Stimulated activated CD4-positive, alpha-beta T cell treated with anti-CD3 and anti-CD28 coated beads, TNF-alpha, amount 100 ng/mL, for 1 hour (primary cell): ENCODE measurements around the gene SLC38A5.
"Not testable (repeated sequence)": the region's sequence is repeated elsewhere in the genome, so short reads cannot be mapped to it uniquely, and the experiment has no call there.

Experiments
- DNase-seq, 3 donors: peaks; one replicate each; pipeline ENCODE4 v3.0.0-alpha.2; 2020; ENCODE audit warnings: low read depth in 3 of 3, low spot score in 1 of 3

SLC38A5 gene

GRCh38 chrX:48470110-48470832 is at the start of gene SLC38A5:
Gene SLC38A5, minus strand, starts transcription at chrX:48470260. Its CDS starts 2,336 bp downstream, at chrX:48467924.
- DNase-seq = no peak

GRCh38 chrX:48519481-48519880 is 49.4 kb upstream of the SLC38A5 start:
- DNase-seq = not testable (repeated sequence)

DNA sequence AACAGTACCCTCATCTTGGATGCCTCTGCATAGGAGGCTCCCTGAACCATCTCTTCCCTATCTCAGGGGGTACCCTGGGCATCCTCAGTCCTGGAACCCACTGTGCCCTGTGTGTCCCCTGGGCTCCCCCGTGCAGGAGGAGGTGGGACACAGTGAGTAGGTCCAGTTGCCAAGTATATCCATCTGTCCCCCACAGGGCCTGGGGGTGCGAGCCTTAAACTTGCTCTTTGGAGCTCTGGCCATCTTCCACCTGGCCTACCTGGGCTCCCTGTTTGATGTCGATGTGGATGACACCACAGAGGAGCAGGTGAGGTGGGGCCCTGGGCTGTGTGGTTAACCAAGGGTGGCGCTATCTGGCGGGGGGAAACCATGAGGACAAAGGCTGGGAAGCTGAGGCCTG is 46.9 kb upstream of the SLC38A5 start:
- no peak for DNase-seq

DNA sequence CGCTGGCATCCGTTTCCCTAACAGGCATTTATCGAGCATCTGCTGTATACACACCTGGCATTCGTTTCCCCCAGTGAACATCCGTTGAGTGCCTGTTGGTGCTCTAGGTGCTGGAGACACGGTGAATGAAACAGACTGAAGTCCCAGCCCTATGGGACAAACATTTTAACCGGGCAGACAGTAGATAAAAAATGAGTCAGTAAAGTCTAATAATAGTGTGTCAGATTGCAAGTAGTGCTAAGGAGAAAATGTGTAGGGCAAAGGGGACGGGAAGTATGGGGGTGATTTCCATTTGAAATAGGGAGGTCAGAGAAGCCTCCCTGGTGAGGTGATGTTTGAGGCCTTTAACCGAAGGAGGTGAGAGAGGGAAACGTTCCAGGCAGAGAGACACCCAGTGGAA is 46.2 kb upstream of the SLC38A5 start:
- no peak for DNase-seq

DNA sequence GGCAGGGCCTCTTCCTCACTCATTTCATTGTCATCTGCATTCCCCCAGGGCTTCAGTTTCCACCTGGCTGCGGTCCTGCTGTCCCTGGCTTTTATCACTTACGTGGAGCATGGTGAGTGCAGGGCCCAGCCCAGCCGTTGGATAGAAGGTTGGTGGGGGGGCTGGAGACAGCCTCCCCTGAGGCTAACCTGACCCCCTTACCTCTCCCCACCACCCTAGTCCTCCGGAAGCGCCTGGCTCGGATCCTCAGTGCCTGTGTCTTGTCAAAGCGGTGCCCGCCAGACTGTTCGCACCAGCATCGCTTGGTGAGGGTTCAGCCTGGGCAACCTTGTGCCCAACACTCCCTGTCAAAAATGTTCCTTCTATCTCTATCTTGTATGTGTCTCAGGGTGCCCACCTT is 45.8 kb upstream of the SLC38A5 start:
- DNase-seq = no peak

- no peak for DNase-seq
These were observed 44.9 kb upstream of the SLC38A5 start for GRCh38 chrX:48514868-48515460.

GRCh38 chrX:48514126-48514806 is 44.2 kb upstream of the SLC38A5 start:
- no peak for DNase-seq

DNA sequence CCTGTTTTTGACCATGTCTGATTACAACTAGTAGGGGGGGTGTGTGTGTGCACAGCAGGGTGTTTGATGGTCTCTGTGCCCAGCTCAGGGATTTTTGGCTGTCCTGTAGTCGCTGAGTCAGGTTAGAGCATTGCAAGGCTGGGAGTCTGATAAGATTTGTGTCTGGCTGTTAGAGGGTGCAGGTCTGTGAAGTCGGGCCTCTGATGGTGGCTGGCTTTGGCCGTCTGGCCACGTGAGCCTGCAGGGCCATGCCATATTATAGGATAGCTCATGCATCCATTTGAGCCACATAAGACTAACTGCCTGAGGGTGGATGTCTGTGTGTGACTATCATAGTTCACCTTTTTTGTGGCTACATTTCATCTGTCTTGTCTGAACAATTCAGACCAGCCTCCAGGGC is 43.6 kb upstream of the SLC38A5 start:
- DNase-seq = no peak

DNA sequence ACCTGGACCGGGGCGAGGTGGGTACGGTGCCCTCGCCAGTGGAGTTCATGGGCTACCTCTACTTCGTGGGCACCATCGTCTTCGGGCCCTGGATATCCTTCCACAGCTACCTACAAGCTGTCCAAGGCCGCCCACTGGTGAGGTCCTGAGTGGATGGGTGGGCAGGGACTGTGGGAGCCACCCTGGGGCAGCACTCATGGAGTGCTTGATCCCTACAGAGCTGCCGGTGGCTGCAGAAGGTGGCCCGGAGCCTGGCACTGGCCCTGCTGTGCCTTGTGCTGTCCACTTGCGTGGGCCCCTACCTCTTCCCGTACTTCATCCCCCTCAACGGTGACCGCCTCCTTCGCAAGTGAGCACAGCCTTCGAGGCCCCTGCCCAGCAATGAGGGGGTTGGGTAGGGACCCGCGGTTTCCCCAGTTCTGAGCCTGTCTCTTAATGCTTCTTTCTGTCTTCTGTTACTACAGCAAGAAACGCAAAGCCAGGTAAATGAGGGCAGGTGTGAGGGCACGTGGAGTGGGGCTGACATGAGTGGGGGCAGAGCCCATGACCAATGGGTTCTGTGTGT is 42.4 kb upstream of the SLC38A5 start:
- DNase-seq = no peak

- no peak for DNase-seq
These were observed 41.5 kb upstream of the SLC38A5 start for GRCh38 chrX:48511560-48511959.

- DNase-seq = no peak
These were observed 39.6 kb upstream of the SLC38A5 start for GRCh38 chrX:48509619-48510018.

DNA sequence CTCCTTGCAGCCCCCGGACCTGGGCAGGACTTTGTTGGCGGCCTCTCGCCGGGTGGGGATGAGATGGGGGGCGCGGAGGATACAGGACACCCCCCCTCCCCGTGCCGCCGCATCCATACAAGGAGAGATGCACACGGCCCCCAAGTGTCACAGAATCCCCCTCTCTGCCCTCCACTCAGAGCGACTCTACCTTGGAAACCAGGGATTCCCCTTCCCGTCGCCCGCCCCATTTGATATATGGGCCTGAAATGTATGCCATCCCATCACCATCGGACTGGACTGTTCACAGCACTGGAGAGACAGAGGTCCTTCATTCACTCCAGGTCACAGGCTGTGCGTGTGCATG is 39.2 kb upstream of the SLC38A5 start:
- no peak for DNase-seq

DNA sequence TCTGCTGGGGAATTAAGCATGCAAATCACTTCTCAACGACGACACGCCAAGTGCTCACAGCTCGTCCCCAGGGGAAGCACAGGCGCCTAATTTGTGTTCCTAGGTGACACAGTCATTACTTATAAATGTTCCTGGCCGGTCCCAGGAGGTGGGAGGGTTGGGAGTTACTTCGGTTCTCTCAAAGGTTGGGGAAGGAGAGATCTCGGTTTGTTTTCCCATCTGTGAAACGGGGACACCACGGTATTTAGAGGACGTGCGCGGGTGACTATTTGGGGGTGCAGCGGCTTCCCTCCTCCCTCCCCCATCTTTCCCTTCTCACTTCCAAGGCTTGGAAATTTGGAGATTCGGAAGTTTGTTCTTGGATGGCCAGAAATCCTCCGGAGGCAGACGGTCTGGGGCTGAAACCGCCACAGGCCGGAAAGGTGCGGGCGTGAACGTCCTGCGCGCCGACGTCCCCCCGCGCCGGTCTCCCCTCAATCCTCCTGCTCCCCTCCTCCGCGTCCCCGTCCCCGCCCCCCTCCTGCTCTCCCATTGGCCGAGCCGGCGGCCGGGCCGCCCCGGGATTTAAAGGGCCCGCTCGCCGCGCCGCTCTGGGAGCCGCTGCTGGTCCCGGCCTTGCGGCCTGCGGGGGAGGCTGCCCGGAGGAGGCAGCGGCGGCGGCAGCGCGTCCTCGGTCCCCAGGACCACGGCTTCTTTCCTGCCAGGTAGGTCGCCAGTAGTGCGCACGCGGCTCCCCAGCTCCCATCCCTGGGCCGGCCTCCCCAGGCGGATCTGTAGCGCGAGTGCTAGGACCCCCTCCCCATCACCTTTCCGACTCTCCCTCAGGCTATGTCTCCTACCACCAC is 38.6 kb upstream of the SLC38A5 start, which contains the start of gene PORCN:
Gene PORCN (plus strand): TSS at position 593 of the 845 bp plus-strand sequence. CDS start 829 bp downstream, outside the sequence.
- DNase-seq = peak; percentile 49 to 66 (median 53)

GRCh38 chrX:48507246-48507645 is 37.2 kb upstream of the SLC38A5 start:
- no peak for DNase-seq

DNA sequence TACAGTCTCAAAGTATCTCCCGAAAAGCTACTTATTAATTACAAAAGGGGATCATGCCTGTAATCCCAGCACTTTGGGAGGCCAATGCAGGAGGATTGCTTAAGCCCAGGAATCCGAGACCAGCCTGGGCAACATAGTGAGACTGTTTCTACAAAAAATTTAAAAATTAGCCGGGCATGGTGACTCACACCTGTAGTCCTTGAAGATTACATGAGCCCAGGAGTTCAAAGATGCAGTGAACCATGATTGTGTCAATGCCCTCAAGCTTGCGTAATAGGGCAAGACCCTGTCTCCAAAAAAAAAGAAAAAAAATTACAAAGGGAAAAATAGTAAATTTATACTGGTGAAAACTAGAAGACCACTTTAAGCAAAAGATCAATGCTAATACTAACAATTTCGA is 35.4 kb upstream of the SLC38A5 start:
- DNase-seq = no peak

- no peak for DNase-seq
These were observed 34.2 kb upstream of the SLC38A5 start for GRCh38 chrX:48504261-48504660.

GRCh38 chrX:48498374-48498809 is 28.3 kb upstream of the SLC38A5 start:
- no peak for DNase-seq

DNA sequence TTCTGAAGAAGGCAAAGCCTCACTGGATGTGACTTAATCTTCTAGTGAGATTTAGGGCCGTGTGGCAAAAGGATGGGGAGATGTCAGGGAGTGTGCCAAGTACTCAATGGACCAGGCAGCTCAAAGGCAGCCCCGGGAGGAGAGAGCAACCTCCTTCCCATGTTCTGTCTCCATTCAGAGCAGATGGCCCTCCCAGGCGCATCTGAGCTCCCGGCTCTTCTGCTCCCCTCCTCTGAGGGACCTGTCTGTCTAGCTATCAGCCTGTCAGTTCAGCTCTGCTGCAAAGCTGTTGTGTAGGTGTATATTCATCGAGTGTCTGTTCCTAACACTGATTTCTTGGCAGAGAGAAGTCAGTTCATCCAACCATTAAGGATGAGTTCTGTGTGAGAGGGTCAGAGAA is 27.8 kb upstream of the SLC38A5 start:
- DNase-seq = no peak

DNA sequence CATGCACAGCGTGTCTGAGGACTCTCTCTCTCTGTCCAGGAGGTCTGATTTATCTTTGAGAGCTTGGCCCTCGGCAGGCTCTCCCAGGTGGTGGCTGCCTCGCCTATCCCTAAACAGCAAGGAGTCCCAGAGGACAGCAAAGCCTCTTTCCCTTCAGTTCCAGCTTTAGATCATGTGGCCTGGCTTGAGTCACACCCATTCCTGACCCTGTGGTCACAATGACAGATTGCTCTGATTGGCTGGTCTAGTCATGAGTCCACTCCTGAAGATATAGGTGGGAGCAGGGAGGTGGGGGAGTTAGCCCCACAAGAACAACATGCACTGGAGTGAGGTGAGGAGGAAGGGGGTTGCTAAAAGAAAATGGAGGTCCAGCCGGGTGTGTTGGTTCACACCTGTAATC is 26.6 kb upstream of the SLC38A5 start:
- no peak for DNase-seq

DNA sequence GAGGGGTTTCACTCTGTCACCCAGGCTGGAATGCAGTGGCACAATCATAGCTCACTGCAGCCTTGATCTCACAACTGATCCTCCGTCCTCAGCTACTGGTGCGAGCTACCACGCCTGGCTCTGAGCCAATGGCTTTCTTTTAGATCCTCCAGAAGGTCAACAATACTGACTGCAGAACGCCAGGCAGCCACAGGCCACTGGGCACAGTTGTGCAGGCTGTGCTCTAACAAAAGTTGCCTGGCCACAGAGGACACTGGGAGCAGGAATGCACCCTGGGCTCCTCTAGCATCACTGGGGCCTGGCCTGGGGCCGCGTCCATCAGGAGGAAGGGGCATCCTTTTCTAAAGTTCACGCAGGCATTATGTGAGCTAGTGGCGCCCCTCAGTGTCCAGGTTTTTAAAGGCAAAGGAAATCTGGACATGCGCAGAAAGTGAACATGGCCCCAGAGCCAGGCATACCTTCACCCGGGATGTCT is 23.9 kb upstream of the SLC38A5 start:
- no peak for DNase-seq
